ENCODE data around the gene SIK3.

The SIK3 gene

GRCh38 chr11:116916886-116917285 lies 181.3 kb downstream of the SIK3 start:
- H4K5ac ChIP-seq (ENCODE audit: low read length): no peak overlapping the region
- no peak overlapping the region for H3K18ac ChIP-seq (ENCODE audit: low read length)
- no peak overlapping the region for H3K4ac ChIP-seq (ENCODE audit: low read depth, low read length)
- H3K56ac ChIP-seq (ENCODE audit: low read length): no peak overlapping the region
- no peak overlapping the region for H2BK15ac ChIP-seq (replicated peaks; ENCODE audit: low read depth)
- DNase-seq: no peak
- H3K27me3 ChIP-seq (ENCODE audit: insufficient read depth, low read length, poor library complexity): no peaks in the 10 kb centered on the region
- H3K4me1 ChIP-seq (ENCODE audit: control insufficient read depth, low read depth, low read length): no peaks in the 10 kb centered on the region
- H2BK120ac ChIP-seq (ENCODE audit: low read depth, low read length): no peak overlapping the region
- H3K4me3 ChIP-seq (ENCODE audit: low read length): no peak overlapping the region
- no peak overlapping the region for H3K4me2 ChIP-seq (ENCODE audit: low read length)
- H3K27ac ChIP-seq (ENCODE audit: low read depth, low read length): no peak overlapping the region
- no peaks in the 10 kb centered on the region for H3K79me1 ChIP-seq (ENCODE audit: low read length)
- WGBS (ENCODE audit: extremely low coverage, insufficient coverage, low lambda C conversion rate): no CpG with 5 or more reads among the region's 12 CpGs
- peak overlapping the region; percentile 3 for H3K23ac ChIP-seq (ENCODE audit: low read length)
- no peak overlapping the region for H4K8ac ChIP-seq (ENCODE audit: low read depth, low read length)
- peaks cover 2% of the 10 kb centered on the region for H3K36me3 ChIP-seq (ENCODE audit: control insufficient read depth, insufficient read depth, low read length)
- H2AK5ac ChIP-seq (ENCODE audit: low read length): no peak overlapping the region
- no peaks in the 10 kb centered on the region for H3K79me2 ChIP-seq (ENCODE audit: control insufficient read depth, insufficient read depth, low read length)
- no peak overlapping the region for H3K9ac ChIP-seq (ENCODE audit: low read length)
- no peak overlapping the region for H2BK5ac ChIP-seq (ENCODE audit: low read length)

DNA sequence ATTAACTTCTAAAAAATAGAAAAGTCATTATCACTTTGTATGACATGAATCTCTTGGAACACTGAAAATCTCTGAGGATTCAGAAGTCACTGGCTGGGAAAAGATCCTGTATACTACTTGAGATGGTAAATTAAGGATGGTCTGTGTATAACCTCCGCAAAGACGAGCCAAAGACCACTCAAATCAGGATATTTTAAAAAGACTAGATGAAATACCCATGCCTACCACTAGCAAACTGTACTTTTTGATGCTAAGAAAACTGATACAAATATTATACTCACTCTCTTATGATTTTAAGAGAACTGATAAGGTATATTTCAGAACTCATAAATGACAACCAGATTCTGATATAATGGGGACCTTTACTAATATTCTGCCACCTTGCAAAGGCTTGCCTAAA lies 182.2 kb downstream of the SIK3 start:
- no peaks in the 10 kb centered on the region for H3K79me2 ChIP-seq (ENCODE audit: control insufficient read depth, insufficient read depth, low read length)
- H3K56ac ChIP-seq (ENCODE audit: low read length): no peak overlapping the region
- H3K27ac ChIP-seq (ENCODE audit: low read depth, low read length): no peak overlapping the region
- whole genome bisulfite sequencing (ENCODE audit: extremely low coverage, insufficient coverage, low lambda C conversion rate): no CpG with 5 or more reads among the region's 2 CpGs
- DNase-seq: no peak
- H4K5ac ChIP-seq (ENCODE audit: low read length): no peak overlapping the region
- peaks cover 2% of the 10 kb centered on the region for H3K36me3 ChIP-seq (ENCODE audit: control insufficient read depth, insufficient read depth, low read length)
- no peak overlapping the region for H3K4ac ChIP-seq (ENCODE audit: low read depth, low read length)
- H3K9ac ChIP-seq (ENCODE audit: low read length): no peak overlapping the region
- no peak overlapping the region for H2BK120ac ChIP-seq (ENCODE audit: low read depth, low read length)
- no peak overlapping the region for H2AK5ac ChIP-seq (ENCODE audit: low read length)
- no peak overlapping the region for H3K4me2 ChIP-seq (ENCODE audit: low read length)
- no peak overlapping the region for H2BK5ac ChIP-seq (ENCODE audit: low read length)
- no peak overlapping the region for H3K4me3 ChIP-seq (ENCODE audit: low read length)
- H3K27me3 ChIP-seq (ENCODE audit: insufficient read depth, low read length, poor library complexity): no peaks in the 10 kb centered on the region
- H2BK15ac ChIP-seq (replicated peaks; ENCODE audit: low read depth): no peak overlapping the region
- no peaks in the 10 kb centered on the region for H3K79me1 ChIP-seq (ENCODE audit: low read length)
- H3K23ac ChIP-seq (ENCODE audit: low read length): no peak overlapping the region
- H3K18ac ChIP-seq (ENCODE audit: low read length): no peak overlapping the region
- no peak overlapping the region for H4K8ac ChIP-seq (ENCODE audit: low read depth, low read length)
- no peaks in the 10 kb centered on the region for H3K4me1 ChIP-seq (ENCODE audit: control insufficient read depth, low read depth, low read length)

DNA sequence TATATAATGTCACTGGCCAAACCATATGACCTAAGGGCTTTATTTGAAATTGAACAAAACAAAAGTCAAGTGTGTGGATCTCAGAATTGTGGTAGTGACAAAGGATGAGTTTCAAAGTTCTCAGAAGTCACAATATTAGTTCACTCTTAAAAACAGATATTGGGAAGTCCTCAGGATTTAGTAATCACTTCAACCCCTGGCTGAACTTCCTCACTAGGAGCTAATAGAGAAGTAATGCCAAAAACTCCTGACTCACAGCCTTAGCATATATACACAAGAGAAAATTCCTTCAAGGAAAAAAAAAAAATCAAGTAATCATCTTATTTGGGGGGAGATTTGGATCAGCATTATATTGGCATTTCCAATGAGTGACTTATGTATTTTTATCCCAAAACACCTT lies 185.2 kb downstream of the SIK3 start:
- Histone ChIP-seq H3K4me3 (ENCODE audit: low read length) (no peak overlapping the region), H2BK5ac (ENCODE audit: low read length) (no peak overlapping the region), H3K18ac (ENCODE audit: low read length) (no peak overlapping the region), H3K9ac (ENCODE audit: low read length) (no peak overlapping the region), H3K4ac (ENCODE audit: low read depth, low read length) (no peak overlapping the region), H3K4me2 (ENCODE audit: low read length) (no peak overlapping the region), H3K27ac (ENCODE audit: low read depth, low read length) (no peak overlapping the region), H3K79me1 (ENCODE audit: low read length) (no peaks in the 10 kb centered on the region), H4K8ac (ENCODE audit: low read depth, low read length) (no peak overlapping the region), H2AK5ac (ENCODE audit: low read length) (no peak overlapping the region), H3K79me2 (ENCODE audit: control insufficient read depth, insufficient read depth, low read length) (no peaks in the 10 kb centered on the region), H4K5ac (ENCODE audit: low read length) (no peak overlapping the region), H3K27me3 (ENCODE audit: insufficient read depth, low read length, poor library complexity) (no peaks in the 10 kb centered on the region), H3K4me1 (ENCODE audit: control insufficient read depth, low read depth, low read length) (no peaks in the 10 kb centered on the region), H3K23ac (ENCODE audit: low read length) (no peak overlapping the region), H3K56ac (ENCODE audit: low read length) (no peak overlapping the region), H2BK120ac (ENCODE audit: low read depth, low read length) (no peak overlapping the region), H3K36me3 (ENCODE audit: control insufficient read depth, insufficient read depth, low read length) (no peaks in the 10 kb centered on the region), H2BK15ac (replicated peaks; ENCODE audit: low read depth) (no peak overlapping the region)
- DNase-seq: no peak

- H3K4me1 ChIP-seq (ENCODE audit: control insufficient read depth, low read depth, low read length): no peaks in the 10 kb centered on the region
- WGBS (ENCODE audit: extremely low coverage, insufficient coverage, low lambda C conversion rate): no CpG with 5 or more reads among the region's 7 CpGs
- H3K27me3 ChIP-seq (ENCODE audit: insufficient read depth, low read length, poor library complexity): no peaks in the 10 kb centered on the region
- H4K5ac ChIP-seq (ENCODE audit: low read length): no peak overlapping the region
- H2BK15ac ChIP-seq (replicated peaks; ENCODE audit: low read depth): no peak overlapping the region
- no peaks in the 10 kb centered on the region for H3K79me2 ChIP-seq (ENCODE audit: control insufficient read depth, insufficient read depth, low read length)
- no peaks in the 10 kb centered on the region for H3K79me1 ChIP-seq (ENCODE audit: low read length)
- DNase-seq: no peak
- no peak overlapping the region for H3K18ac ChIP-seq (ENCODE audit: low read length)
- no peak overlapping the region for H3K27ac ChIP-seq (ENCODE audit: low read depth, low read length)
- H3K56ac ChIP-seq (ENCODE audit: low read length): no peak overlapping the region
- no peak overlapping the region for H3K9ac ChIP-seq (ENCODE audit: low read length)
- H3K4me3 ChIP-seq (ENCODE audit: low read length): no peak overlapping the region
- H2BK120ac ChIP-seq (ENCODE audit: low read depth, low read length): no peak overlapping the region
- no peak overlapping the region for H4K8ac ChIP-seq (ENCODE audit: low read depth, low read length)
- H3K4ac ChIP-seq (ENCODE audit: low read depth, low read length): no peak overlapping the region
- no peaks in the 10 kb centered on the region for H3K36me3 ChIP-seq (ENCODE audit: control insufficient read depth, insufficient read depth, low read length)
- H3K23ac ChIP-seq (ENCODE audit: low read length): no peak overlapping the region
- no peak overlapping the region for H3K4me2 ChIP-seq (ENCODE audit: low read length)
- H2BK5ac ChIP-seq (ENCODE audit: low read length): no peak overlapping the region
- H2AK5ac ChIP-seq (ENCODE audit: low read length): no peak overlapping the region
These were observed 186.1 kb downstream of the SIK3 start for GRCh38 chr11:116911976-116912734.

DNA sequence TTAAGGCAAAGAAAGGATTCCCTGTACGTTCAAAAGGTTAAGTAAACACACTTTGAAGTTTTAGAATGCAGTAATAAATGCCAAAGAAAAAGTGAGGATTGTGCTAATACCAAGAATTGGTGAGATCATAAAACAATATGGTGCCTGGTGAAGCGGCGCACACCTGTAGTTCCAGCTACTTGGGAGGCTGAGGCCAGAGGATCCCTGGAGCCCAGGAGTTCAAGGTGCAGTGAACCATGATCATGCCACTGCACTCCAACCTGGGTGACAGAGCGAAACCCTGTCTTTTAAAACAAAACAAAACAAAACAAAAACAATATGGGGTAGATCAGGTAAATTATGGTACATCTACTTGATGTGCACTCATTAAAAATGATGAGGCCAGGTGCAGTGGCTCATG lies 187.4 kb downstream of the SIK3 start:
- H3K18ac ChIP-seq (ENCODE audit: low read length): no peak overlapping the region

GRCh38 chr11:116910378-116910777 lies 187.8 kb downstream of the SIK3 start:
- Histone ChIP-seq H3K79me1 (ENCODE audit: low read length) (no peaks in the 10 kb centered on the region), H3K56ac (ENCODE audit: low read length) (no peak overlapping the region), H3K27ac (ENCODE audit: low read depth, low read length) (no peak overlapping the region), H2AK5ac (ENCODE audit: low read length) (no peak overlapping the region), H3K4me2 (ENCODE audit: low read length) (no peak overlapping the region), H3K9ac (ENCODE audit: low read length) (no peak overlapping the region), H3K4ac (ENCODE audit: low read depth, low read length) (no peak overlapping the region), H3K18ac (ENCODE audit: low read length) (no peak overlapping the region), H3K4me3 (ENCODE audit: low read length) (no peak overlapping the region), H4K8ac (ENCODE audit: low read depth, low read length) (no peak overlapping the region), H4K5ac (ENCODE audit: low read length) (no peak overlapping the region), H3K27me3 (ENCODE audit: insufficient read depth, low read length, poor library complexity) (no peaks in the 10 kb centered on the region), H3K23ac (ENCODE audit: low read length) (no peak overlapping the region), H3K36me3 (ENCODE audit: control insufficient read depth, insufficient read depth, low read length) (no peaks in the 10 kb centered on the region), H2BK5ac (ENCODE audit: low read length) (no peak overlapping the region), H2BK120ac (ENCODE audit: low read depth, low read length) (no peak overlapping the region), H3K79me2 (ENCODE audit: control insufficient read depth, insufficient read depth, low read length) (no peaks in the 10 kb centered on the region), H3K4me1 (ENCODE audit: control insufficient read depth, low read depth, low read length) (no peaks in the 10 kb centered on the region), H2BK15ac (replicated peaks; ENCODE audit: low read depth) (no peak overlapping the region)
- WGBS (ENCODE audit: extremely low coverage, insufficient coverage, low lambda C conversion rate): no CpG with 5 or more reads among the region's 2 CpGs
- no peak for DNase-seq

More for the DNA sequence above, 187.4 kb downstream of the SIK3 start:
- H3K56ac ChIP-seq (ENCODE audit: low read length): no peak overlapping the region
- H2BK5ac ChIP-seq (ENCODE audit: low read length): no peak overlapping the region
- no peak overlapping the region for H3K27ac ChIP-seq (ENCODE audit: low read depth, low read length)
- no peak overlapping the region for H2AK5ac ChIP-seq (ENCODE audit: low read length)
- no peak overlapping the region for H3K23ac ChIP-seq (ENCODE audit: low read length)
- H2BK120ac ChIP-seq (ENCODE audit: low read depth, low read length): no peak overlapping the region
- no peak overlapping the region for H3K9ac ChIP-seq (ENCODE audit: low read length)
- no peak overlapping the region for H3K4me3 ChIP-seq (ENCODE audit: low read length)
- H4K5ac ChIP-seq (ENCODE audit: low read length): no peak overlapping the region
- H3K4me2 ChIP-seq (ENCODE audit: low read length): no peak overlapping the region
- no CpG with 5 or more reads among the region's 4 CpGs for WGBS (ENCODE audit: extremely low coverage, insufficient coverage, low lambda C conversion rate)
- H3K79me2 ChIP-seq (ENCODE audit: control insufficient read depth, insufficient read depth, low read length): no peaks in the 10 kb centered on the region
- no peaks in the 10 kb centered on the region for H3K27me3 ChIP-seq (ENCODE audit: insufficient read depth, low read length, poor library complexity)
- H3K4me1 ChIP-seq (ENCODE audit: control insufficient read depth, low read depth, low read length): no peaks in the 10 kb centered on the region
- H3K4ac ChIP-seq (ENCODE audit: low read depth, low read length): no peak overlapping the region
- H3K79me1 ChIP-seq (ENCODE audit: low read length): no peaks in the 10 kb centered on the region
- H3K36me3 ChIP-seq (ENCODE audit: control insufficient read depth, insufficient read depth, low read length): no peaks in the 10 kb centered on the region
- DNase-seq: no peak
- no peak overlapping the region for H4K8ac ChIP-seq (ENCODE audit: low read depth, low read length)
- no peak overlapping the region for H2BK15ac ChIP-seq (replicated peaks; ENCODE audit: low read depth)

Measured in mesendoderm (in vitro differentiated cells).